ENCODE measurements around the gene CACNA1S. TPM values are rescaled to one million over a fixed set of nuclear protein-coding genes. Genes with fewer than 3 reads are reported as not detected.

The CACNA1S gene
- total RNA-seq, 1 experiment from 2014 or later: not detected

- H3K9me3 ChIP-seq (ENCODE audit: control insufficient read depth, low read depth, low read length): no peaks in the 10 kb centered on the region
- no peak overlapping the region for H2BK15ac ChIP-seq (ENCODE audit: low read depth, low read length)
- H3K27ac ChIP-seq (ENCODE audit: insufficient read length, low read depth, low read length): no peak overlapping the region
- no peaks in the 10 kb centered on the region; the same call in 1 of the 2 replicates for H3K4me1 ChIP-seq (ENCODE audit: insufficient read depth, low read length)
- no CpG with 5 or more reads among the region's 8 CpGs for WGBS (ENCODE audit: extremely low coverage, insufficient read length, low lambda C conversion rate)
- H3K23me2 ChIP-seq (ENCODE audit: insufficient read length, low read depth, low read length, poor library complexity, severe bottlenecking): no peaks in the 10 kb centered on the region
- H4K20me1 ChIP-seq (ENCODE audit: control insufficient read depth, insufficient read depth, insufficient read length): no peaks in the 10 kb centered on the region
- Mint-ChIP-seq H3K9me3 (no peaks in the 10 kb centered on the region), H3K36me3 (ENCODE audit: insufficient read depth in 1 of 3, low read depth in 3 of 3) (no peaks in the 10 kb centered on the region), H3K27ac (no peak overlapping the region), H3K4me1 (peaks cover 12 to 32% of the 10 kb centered on the region in 2 experiments), H3K4me3 (no peak overlapping the region), H3K27me3 (ENCODE audit: low read depth) (peaks cover 1% of the 10 kb centered on the region)
- no peak overlapping the region for H3K18ac ChIP-seq (ENCODE audit: insufficient read length, low read depth, low read length)
- no peaks in the 10 kb centered on the region for H3K79me1 ChIP-seq (ENCODE audit: insufficient read depth, low read depth, low read length, poor library complexity, severe bottlenecking)
- H2BK12ac ChIP-seq (ENCODE audit: insufficient read length, low read depth, low read length): no peak overlapping the region
- H4K8ac ChIP-seq (replicated peaks; ENCODE audit: insufficient read length, low read depth, low read length): no peak overlapping the region
- H3K14ac ChIP-seq (ENCODE audit: insufficient read depth, low read length): no peak overlapping the region
- no peak overlapping the region for H2AFZ ChIP-seq (ENCODE audit: low read length)
- no peak overlapping the region for H4K91ac ChIP-seq (ENCODE audit: insufficient read length, low read depth, low read length)
- H4K5ac ChIP-seq (ENCODE audit: insufficient read length, low read depth, low read length): no peak overlapping the region
- H3K4ac ChIP-seq (ENCODE audit: low read depth, low read length): no peak overlapping the region
- H3K4me2 ChIP-seq (ENCODE audit: insufficient read depth, insufficient read length, low read length): no peak overlapping the region
- no peak for TF ChIP-seq CTCF (conservative IDR thresholded peaks at IDR 0.05)
- H3T11ph ChIP-seq (ENCODE audit: low read length): no peak overlapping the region
- no peak overlapping the region for H3K56ac ChIP-seq (ENCODE audit: insufficient read length, low read depth, low read length)
- H2AK5ac ChIP-seq (ENCODE audit: insufficient read length, low read length): no peak overlapping the region
- H3K79me2 ChIP-seq (ENCODE audit: insufficient read depth, low read length): no peaks in the 10 kb centered on the region
- H3K27me3 ChIP-seq (ENCODE audit: insufficient read depth, low read length): no peaks in the 10 kb centered on the region
- DNase-seq: no peak
- H2BK120ac ChIP-seq (ENCODE audit: low read depth, low read length, poor library complexity, severe bottlenecking): no peak overlapping the region
- H3K23ac ChIP-seq (ENCODE audit: insufficient read length, low read depth, low read length): no peak overlapping the region
- H2BK5ac ChIP-seq (ENCODE audit: insufficient read length, low read length): no peak overlapping the region
- H3K9ac ChIP-seq (ENCODE audit: extremely low read depth, insufficient read length, low read length): no peak overlapping the region
- no peak overlapping the region for H2BK20ac ChIP-seq (ENCODE audit: low read depth, low read length, poor library complexity, severe bottlenecking)
Observed at GRCh38 chr1:201064806-201065205, 47.4 kb downstream of the CACNA1S start.

All from H9 (cell line).